ENCODE results near the gene DPY19L3.
"Not testable (repeated sequence)": the region's sequence is repeated elsewhere in the genome, so short reads cannot be mapped to it uniquely, and the experiment has no call there.

Gene DPY19L3

DNA sequence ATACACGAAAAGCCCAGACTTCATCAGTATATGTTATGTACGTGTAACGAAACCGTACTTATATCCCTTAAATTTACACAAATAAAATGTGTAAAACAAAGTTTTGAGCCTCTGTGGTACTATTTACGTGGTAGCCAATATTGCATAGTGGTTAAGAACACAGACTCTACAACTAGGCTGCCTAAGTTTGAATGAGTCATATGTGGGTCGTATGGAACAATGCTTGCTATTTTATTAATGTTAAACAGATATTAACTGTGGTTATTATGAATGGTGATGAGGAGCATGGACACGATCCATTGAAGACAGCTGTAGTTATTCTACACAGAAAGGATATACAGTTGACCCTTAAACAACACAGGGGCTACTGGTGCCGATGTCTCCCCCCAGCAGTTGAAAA lies 42.5 kb downstream of the DPY19L3 start:
- DNase-seq, result no peak

DNA sequence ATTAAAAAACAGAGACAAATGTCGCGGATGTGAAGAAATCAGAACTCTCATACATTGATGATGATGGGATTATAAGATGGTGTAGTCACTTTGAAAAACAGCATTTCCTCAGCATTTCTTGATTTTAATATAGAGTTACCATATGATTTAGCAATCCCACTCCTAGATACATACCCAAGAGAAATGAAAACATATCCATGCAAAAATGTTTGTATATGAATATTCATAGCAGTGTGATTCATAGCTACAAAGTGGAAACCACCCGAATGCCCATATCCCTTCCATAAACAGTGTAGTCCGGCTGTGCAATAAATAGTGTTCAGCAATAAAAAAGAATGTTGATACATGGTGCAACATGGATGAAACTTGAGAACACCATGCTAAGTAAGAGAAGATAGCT lies 44.6 kb downstream of the DPY19L3 start:
- DNase-seq, result peak; percentile 2

DNA sequence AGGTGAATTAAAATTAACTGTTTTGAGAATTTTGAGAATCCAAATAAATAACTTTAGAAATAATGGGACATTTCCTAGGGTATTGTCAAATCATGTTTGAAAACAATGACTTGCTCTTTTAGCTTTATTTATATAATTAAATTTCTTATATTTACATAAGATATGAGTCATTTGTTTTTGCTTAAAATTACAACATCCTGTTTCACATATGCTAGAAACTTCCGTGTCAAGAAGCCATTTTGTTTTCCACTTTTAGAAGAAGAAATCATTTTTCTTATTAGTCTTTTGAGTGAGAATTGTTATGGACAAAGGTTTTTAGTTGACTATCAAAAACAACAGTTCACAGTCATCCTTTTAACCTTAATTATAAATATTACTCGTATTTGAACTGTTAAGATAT lies 48.2 kb downstream of the DPY19L3 start:
- DNase-seq, result peak; percentile 29

DNA sequence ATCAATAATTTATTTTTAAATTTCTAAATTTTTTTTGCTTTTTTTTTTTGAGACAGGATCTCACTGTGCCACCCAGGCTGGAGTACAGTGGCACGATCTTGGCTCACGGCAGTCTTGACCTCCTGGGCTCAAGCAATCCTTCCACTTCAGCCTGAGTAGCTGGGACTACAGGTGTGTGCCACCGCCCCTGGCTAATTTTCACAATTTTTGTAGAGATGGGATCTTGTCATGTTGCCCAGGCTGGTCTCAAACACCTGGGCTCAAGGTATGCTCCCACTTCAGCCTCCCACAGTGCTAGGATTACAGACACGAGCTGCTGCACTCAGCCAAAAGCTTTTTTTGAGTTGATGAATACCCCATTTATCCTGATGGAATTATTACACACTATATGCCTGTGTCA lies 50.8 kb downstream of the DPY19L3 start:
- no peak for DNase-seq

DNA sequence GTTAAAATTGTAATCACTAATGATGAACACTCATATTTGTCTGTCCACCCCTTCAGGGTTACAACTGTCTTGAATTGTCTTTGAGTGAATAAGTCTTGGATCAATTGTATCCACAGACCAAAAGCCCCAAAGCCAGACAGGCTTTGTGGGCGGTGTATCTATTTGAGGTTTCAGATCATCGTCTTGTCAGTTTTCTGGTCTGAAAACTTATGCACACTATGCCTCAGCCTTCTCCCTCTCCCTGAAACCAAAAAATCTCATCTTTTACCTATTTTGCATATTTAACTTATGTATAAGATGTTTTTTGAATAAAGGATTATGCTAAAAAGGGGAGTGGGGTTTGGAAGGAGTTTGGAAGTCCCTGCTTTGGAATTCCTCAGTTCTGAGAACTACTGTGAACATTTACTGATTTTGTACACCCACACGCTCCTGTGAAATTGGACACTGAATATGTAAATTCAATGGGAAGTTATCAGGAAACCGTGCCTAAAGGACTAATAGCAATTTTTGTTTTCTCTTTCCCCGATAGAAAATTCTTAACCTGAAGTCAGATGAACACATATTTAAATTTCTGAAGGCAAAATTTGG lies 52.1 kb downstream of the DPY19L3 start:
- no peak for DNase-seq

DNA sequence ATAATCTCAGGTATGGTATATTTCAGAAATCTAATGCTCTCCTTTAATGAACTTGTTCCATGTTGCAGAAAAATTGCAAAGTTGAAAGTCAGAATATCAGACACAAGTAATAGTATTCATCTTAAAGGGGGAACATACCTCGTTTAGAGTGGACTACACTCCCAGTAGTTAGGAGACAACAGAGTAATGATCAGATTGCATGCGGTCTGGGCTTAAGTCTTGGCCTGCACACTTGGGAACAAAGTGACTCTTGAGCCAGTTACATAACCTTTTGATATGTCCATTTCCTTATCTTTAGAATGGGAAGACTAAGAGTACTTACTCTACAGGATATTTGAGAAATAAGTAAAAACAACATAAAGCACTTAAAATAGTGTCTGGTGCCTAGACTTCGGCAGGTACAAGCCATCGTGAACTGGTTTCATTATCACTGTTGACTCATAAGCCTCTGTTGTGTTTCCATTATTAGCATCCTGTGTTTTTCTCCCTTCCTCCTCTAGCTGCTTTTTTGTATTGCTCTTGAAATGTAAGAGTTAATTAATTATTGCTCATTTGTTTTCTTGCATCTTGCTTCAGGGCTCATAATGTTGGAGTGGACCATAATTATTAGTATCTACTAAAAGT lies 53.0 kb downstream of the DPY19L3 start:
- no peak for DNase-seq

DNA sequence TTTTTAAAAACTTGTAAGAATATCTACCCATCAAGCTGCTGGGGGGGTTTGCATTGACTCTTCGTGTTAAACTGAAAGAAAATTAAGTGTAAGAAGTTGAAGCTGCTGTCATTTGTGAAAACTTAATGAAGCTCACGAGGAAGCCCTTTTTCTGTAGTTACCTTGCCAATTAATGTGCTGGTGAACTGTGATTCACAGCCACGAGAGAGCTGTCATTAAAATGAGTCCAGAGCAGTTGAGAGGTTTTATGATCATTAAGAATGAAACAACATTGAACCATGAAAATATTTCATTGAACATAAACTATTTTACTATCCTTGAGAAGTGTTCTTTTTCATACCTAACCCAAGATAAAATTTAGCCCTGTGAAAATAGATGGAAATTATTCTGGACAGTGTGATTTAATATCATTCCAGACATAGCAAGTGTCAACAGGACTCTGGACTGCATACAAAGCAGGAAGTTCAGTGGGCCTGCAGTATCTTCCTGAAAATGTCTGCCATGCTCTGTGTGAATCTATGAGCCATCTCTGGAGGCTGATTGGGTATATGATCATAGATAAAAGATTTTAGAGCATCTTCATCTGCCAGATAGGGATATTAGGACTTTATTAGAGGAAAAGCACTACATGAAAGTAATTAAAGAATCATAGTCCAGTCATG lies 53.8 kb downstream of the DPY19L3 start:
- no peak for DNase-seq

DNA sequence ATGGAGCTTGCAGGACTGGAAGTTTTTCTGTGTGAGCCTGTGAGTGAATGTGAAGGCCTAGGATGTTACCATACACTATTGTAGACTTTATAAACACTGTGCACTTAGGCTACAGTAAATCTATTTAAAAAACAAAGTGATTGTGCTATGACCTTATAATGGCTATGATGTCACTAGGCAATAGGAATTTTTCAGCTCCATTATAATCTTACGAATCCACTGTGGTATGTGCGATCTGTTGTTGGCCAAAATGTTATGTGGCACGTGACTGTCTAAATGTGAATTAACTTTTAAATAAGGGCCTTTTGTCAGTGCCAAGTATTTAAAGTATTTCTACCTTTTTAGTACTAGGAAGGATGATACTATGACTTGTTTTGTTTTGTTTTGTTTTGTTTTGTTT lies 54.9 kb downstream of the DPY19L3 start:
- DNase-seq, result no peak

DNA sequence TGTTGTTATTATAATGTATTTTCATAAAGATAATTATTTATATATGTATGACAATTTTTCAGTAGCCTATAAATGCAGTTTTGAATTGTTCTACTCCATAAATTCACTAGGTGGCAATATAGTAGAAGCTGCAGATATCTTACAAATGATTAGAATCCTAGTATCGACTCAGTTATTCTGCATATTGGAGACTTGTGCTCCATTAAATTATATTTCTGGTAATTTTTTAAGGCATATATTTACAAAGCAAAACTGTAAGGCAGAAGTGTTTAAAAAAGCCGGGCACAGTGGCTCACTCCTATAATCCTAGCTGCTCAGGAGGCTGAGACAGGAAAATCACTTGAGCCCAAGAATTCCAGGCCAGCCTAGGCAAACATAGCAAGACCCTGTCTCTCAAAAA lies 58.7 kb downstream of the DPY19L3 start:
- DNase-seq, result peak; percentile 27

DNA sequence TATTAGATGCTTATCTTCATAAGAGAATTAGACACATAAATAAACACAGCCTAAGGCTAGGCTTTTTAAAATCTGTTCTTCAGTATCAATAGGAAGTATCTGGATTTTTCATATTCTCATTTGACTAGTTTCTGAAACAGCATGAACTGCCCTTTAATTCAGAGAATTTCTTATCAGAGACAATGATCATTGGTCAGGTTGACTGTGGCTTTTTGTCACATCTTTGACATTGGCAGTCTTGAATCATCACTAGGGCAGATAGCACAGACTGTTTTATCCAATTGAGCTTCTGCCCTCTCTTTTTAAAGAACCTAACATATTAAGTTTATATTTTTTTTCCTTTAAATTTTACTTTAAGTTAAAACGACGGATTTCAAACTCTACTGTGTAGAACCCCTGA lies 59.6 kb downstream of the DPY19L3 start:
- no peak for DNase-seq

DNA sequence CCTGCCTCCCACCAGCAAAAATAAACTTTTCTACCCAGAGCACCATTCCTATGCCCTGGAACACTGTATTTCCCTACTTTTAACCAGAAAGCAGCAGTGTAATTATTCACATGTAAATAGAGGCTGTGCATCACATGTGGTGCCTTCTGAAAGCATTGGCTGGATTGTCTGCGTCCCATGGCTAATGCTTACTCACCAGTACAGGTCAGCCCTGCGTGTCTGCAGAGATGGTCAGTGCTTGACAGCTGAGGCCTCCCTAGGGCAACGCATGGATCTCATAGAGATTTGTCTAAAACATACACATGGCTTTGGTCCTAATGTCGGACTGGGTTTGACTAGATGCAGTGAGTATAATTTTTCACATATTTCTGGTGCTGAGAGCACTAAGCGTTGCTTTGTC lies 64.2 kb downstream of the DPY19L3 start:
- DNase-seq, result no peak

DNA sequence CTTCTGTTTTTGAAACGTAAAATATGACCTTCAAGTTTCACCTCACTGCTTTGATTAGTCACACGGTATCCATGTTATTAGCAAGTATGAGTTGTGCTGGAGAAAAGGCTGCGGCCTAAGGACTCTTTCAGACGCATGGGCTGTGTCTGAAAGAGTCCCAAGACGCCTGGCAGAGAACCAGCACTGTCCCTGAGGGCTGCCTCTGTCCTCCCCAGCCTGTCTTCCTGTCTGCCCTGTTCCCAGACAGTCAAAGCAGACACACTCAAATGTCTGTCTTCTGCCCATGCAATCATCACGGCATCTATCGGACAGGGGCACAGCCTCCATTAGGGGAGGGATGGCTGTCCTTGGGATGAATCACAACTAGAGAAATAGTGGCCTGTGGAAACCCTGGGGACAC lies 65.5 kb downstream of the DPY19L3 start:
- no peak for DNase-seq

DNA sequence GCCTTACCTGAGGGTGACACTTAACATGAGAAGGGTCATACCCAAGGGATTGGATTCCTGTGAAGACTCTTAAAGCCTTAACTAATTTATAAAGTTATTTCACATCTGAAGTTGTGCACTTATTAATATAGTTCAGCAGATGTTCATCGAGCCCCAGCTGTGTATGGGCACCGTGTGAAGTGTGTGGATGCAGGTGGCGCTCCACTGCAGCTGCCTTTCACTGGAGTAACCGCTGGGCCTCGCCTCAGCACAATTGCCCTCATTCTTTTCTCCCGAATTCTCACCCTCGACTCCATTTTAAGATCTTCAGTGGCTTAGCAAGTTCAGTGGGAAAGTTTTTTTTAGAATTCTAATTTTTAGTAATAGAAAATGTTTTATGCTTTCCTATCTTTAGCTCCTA lies 66.2 kb downstream of the DPY19L3 start:
- DNase-seq, result no peak

DNA sequence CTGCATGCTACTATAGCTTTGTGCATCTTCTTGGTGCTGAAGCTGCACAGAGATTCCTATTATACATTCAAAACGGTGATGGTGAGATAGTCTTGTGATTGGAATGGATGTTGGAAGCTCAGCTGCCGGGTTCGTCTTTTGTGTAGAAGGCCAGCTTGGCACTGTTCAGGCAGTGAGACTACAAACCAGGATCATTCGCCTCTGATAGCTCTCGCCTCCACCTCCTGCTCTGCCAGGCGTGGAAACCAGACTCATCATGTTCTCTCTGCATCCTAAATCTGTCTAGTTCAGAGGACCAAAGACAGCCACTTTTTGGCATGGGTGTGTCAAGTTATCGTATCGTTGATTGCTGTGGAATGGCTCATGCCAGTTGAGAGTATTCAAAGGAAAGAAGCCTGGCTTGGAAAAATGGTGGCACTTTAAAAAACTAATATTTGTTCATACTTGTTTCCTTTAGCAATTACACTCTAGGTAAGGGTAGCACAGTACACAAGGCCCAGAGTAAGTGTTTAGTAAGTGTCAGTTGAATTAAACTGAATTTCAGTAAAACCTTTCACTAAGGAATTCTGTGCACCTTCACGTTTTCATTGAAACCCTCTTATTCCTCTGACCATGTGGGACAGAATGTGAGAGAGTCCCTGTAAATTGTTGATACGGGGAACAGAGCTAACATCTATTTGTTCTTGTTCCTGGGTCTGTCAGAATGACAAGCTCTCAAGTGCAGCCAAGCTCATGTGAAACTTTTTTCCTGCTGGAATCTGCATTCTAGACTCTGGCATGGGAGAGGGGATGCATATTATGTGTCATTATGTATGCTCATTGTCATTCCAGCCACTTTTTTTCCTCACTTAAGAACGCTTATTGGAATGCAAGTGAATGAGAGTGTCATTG lies 69.8 kb downstream of the DPY19L3 start:
- no peak for DNase-seq

DNA sequence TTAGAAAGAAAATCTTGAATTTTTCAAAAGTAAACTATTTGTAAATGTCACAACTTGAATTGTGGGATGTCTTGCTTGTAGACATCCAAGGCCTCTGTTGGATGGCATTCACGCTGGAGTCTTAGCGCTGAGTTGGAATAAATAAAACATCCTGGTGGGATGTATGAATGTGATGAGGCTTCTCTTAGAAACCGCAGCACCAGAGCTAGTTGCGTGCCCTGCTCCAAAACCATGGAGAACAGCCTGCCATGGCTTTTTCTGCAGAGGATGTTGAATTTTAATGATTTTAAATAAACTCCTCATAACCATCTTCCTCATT lies 70.4 kb downstream of the DPY19L3 start:
- DNase-seq, result no peak

DNA sequence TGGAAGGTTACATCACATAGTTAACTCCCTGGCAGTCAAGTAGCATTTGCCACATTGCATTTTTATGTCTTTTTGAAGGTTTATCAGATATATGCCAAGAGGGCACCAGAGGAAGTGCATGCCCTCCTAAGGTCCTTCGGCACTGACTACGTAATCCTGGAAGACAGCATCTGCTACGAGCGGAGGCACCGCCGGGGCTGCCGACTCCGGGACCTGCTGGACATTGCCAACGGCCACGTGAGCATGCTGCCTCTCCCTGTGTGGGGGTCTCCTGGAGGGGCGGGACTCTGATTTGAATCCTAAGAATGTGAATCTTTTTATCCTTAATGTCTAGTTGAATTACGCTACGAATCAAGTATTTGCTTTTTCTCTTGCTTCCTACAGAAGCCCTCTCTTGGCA lies 74.8 kb downstream of the DPY19L3 start:
- no peak for DNase-seq

DNA sequence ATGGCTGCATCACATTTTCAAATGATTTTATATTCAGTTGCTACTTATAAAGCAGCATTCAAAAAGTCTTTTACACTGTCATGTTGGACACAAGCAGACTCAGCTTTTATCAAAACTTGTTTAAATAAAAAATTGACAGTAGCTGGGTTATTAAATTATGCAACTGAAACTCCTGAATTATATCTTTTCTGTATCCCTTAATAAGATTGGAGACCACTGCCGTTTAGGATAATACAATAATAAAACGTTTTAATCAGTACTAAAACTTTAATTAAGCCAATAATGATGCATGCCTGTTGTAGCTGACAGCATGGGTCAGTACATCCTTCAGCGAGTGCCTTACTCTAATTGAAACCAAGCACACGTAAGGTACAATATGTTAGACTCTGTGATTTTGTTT lies 78.0 kb downstream of the DPY19L3 start:
- DNase-seq, result no peak

DNA sequence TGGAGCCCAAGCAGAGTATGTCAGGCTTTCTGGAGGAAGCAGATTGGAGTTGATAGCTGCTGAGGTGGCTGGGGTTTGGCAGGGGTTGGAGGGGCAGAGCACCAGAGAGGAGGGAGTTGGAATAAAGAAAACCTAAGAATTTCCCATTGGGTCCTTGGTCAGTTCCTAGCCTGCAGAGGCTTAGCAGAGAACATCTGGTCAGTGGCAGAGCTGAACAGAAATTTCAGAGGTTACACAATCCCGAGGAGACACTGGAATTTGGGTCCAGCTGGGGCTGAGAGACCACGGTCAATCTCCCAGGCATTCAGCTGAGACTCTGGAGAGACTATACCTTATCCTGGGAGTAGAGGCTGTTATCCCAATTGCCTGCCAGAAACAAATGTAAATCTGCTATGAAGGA lies 84.4 kb downstream of the DPY19L3 start:
- DNase-seq, result no peak

DNA sequence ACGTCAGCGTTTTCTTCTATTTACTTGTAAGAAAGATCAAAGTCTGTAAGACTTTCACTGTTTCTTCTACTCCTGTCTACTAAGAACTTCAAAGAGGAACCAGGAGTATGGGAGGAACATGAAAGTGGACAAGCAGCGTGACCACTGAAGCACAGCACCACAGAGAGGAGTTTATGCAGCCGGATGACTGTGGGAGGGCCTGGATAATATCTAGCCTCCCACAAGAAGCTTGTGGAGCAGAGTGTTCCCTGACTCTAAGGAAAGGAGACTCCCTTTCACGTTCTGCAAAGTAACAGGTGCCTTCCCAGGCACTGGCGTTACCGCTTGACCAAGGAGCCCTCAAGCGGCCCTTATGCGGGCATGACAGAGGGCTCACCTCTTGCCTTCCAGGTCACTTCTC lies 91.8 kb downstream of the DPY19L3 start:
- no peak for DNase-seq

DNA sequence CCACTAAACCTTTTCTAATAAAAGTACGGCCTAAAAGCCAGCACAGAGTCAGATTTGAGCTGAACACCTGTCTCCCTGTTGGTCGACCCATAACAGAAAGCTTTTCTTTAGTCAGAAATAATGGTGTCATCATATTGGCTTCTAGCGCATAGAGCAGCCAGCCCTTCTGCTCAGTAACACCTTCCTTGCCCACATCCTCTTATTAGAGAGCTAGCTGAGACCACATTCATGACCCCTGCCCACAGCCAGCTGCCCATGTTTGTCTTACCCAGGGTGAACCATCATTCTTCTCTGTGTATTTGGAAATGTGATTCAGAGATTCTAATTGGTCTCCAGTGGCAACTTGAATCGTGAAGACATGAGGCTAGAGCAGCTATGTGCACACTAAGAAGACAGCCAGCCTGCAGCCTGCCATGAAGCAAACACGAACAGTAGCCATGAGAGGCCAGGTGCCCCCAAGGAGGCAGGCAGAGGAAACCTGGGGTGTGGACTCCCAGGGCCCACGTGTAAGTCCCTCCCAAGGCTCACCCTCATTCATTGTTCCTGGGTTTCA lies 93.2 kb downstream of the DPY19L3 start:
- no peak for DNase-seq

DNA sequence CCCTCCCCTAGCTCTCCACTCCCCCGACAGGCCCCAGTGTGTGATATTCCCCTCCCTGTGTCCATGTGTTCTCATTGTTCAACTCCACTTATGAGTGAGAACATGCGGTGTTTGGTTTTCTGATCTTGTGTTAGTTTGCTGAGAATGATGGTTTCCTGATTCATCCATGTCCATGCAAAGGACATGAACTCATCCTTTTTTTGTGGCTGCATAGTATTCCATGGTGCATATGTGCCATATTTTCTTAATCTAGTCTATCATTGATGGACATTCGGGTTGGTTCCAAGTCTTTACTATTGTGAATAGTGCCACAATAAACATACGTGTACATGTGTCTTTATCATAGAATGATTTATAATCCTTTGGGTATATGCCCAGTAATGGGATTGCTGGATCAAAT lies 106.9 kb downstream of the DPY19L3 start:
- DNase-seq, result not testable (repeated sequence)

DNA sequence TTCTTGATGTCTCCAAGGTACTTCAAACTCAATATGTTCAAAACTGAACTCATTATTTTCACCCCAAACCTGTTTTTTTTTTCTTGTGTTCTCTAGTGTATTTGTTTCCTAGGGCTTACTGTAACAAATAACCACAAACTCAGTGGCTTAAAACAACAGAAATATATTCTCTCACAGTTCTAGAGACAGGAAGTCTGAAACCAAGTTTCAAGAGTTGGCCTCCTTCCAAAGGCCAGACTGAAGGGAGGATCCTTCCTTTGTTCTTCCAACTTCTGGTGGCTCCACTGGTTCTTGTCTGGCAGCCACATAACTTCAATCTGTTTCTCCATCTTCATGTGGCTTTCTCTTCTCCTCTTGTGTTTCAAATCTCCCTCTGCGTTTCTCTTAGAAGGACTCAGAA lies 113.5 kb downstream of the DPY19L3 start:
- peak; percentile 2 for DNase-seq

DNA sequence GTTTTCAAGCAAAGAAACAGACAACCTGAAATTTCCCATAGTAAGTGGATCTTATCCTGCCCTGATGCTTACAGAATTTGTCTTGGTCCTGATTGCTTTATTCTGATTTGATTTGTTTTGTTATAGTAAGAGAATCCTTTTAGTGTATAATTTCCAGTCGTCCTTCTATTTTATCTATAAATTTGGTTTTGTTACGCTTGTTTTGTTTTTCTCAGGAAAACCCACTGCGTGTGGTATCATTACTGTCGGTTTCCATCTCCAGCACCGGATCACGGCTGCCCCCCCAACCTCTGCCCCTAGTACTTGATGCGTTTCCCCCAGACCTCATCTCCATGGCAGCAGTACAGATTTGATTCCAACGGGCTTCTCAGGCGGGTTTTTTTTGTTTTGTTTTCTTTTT lies 117.4 kb downstream of the DPY19L3 start:
- no peak for DNase-seq
